MM.1S (cell line): Measurements from ENCODE around the gene CWF19L1.

Experiments used
- EZH2 ChIP-seq: fragments of 300-600 bp; sonication (generic); optimal IDR thresholded peaks from 2 replicates; pipeline ENCODE3; 2017; ENCODE audit warnings: low read depth, mild to moderate bottlenecking, antibody characterized with exemption, low read length, mixed read lengths
- TF ChIP-seq, protein P1 (sequence below): fragments of 300-600 bp; sonication (generic); IDR thresholded peaks from 2 replicates; pipeline ENCODE4 v1.5.1; 2016; ENCODE audit warnings: antibody characterized with exemption, low read length, mixed read lengths

DNA sequence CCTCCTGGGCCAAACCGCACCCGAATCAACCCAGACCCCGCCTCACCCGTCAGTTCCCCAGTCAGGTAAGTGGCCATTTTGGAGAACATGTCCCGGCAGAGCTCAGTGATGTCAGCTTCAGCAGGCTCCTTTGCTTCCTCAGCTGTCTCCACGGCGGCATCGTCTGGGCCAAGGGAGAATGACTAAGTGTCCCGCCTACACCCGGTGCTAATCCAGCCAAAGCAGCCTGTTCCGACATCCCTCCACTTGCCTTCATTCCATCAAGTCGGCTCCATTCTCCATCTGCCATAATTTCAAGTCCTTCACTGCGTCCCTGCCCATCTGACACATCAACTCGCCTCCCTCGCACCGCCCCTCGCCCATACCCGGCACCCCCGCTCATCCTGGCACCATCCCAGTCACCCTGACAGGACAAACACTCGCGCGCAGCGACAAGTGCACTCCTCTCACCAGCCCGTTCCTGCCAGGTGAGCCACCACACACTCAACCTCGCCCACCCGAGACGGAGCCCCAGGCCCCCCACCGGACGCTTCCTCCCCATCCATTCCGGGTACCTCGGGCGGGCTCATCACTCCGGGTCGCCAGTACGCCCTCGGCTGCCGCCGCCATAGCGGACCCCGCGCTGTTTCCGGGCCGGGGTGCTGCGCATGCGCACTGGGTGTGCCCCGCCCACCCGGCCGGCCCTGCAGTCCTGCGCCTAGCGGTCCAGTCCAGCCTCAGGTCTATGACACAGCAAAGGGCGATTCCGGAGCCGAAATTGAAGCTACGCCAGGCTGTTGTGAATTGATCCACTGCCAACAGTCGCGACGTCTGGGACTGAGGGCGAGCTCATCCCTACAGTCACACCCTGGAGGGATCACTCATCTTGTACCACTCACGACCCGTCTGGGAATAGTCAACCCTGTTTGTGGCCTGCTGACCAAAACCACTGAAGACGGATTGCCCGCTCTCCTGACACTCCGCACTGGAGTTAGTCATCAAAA is 18.9 kb upstream of the CWF19L1 start, which contains the start of gene BLOC1S2:
- TF ChIP-seq, protein P1, sequence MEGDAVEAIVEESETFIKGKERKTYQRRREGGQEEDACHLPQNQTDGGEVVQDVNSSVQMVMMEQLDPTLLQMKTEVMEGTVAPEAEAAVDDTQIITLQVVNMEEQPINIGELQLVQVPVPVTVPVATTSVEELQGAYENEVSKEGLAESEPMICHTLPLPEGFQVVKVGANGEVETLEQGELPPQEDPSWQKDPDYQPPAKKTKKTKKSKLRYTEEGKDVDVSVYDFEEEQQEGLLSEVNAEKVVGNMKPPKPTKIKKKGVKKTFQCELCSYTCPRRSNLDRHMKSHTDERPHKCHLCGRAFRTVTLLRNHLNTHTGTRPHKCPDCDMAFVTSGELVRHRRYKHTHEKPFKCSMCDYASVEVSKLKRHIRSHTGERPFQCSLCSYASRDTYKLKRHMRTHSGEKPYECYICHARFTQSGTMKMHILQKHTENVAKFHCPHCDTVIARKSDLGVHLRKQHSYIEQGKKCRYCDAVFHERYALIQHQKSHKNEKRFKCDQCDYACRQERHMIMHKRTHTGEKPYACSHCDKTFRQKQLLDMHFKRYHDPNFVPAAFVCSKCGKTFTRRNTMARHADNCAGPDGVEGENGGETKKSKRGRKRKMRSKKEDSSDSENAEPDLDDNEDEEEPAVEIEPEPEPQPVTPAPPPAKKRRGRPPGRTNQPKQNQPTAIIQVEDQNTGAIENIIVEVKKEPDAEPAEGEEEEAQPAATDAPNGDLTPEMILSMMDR = no peak
- TF ChIP-seq EZH2 = no peak
